K562 (cell line): ENCODE results near the gene TSKS. TPM values are rescaled to one million over a fixed set of nuclear protein-coding genes. Genes with fewer than 3 reads are reported as not detected.

ENCODE experiments used
- ARID1B ChIP-seq: fragments of 450-650 bp; IDR thresholded peaks from 2 replicates; pipeline ENCODE4 v1.6.1; 2016; ENCODE audit warnings: antibody characterized with exemption, mild to moderate bottlenecking, inconsistent platforms
- CHCHD3 ChIP-seq: fragments of 250-450 bp; sonication (Bioruptor Pico); IDR thresholded peaks from 2 replicates; pipeline ENCODE4 v2.1.2; 2022; ENCODE audit warnings: mild to moderate bottlenecking
- CHD1 ChIP-seq: fragments of 200-600 bp; sonication (generic); IDR thresholded peaks from one replicate; pipeline ENCODE4 v1.6.1; 2012; ENCODE audit warnings: mild to moderate bottlenecking, moderate library complexity, low read length, inconsistent platforms
- E2F3 ChIP-seq: fragments of 250-450 bp; sonication (Bioruptor Pico); IDR thresholded peaks from 2 replicates; pipeline ENCODE4 v1.4.0; 2020; ENCODE audit warnings: mild to moderate bottlenecking
- ETV5 ChIP-seq: sonication (generic); formaldehyde crosslinking; IDR thresholded peaks from 2 replicates; pipeline ENCODE4 v1.4.0; 2020; ENCODE audit warnings: low read depth, mild to moderate bottlenecking, missing genetic modification reagents
- FOXK1 ChIP-seq: sonication (generic); formaldehyde crosslinking; IDR thresholded peaks from 2 replicates; pipeline ENCODE4 v1.8.0; 2022; ENCODE audit warnings: missing genetic modification reagents, mild to moderate bottlenecking, borderline replicate concordance
- KDM4B ChIP-seq, 2 experiments: fragments of 450-650 bp in 1 of 2; sonication (generic) in 1 of 2; IDR thresholded peaks; 2 replicates each; pipeline ENCODE4 v1.6.1; 2016 to 2017; ENCODE audit warnings: borderline replicate concordance in 2 of 2, antibody characterized with exemption in 1 of 2, low read depth in 1 of 2, mild to moderate bottlenecking in 1 of 2
- MECOM ChIP-seq: fragments of 250-450 bp; sonication (Bioruptor Pico); IDR thresholded peaks from 2 replicates; pipeline ENCODE4 v1.8.0; 2022; ENCODE audit warnings: inconsistent platforms
- MTF1 ChIP-seq: fragments of 250-450 bp; sonication (Bioruptor Pico); IDR thresholded peaks from 2 replicates; pipeline ENCODE4 v1.9.0; 2021; ENCODE audit warnings: moderate library complexity, mild to moderate bottlenecking, inconsistent platforms, borderline replicate concordance
- NONO ChIP-seq, 2 experiments: fragments of 200-400 bp in 1 of 2; fragments of 450-650 bp in 1 of 2; formaldehyde crosslinking in 1 of 2; IDR thresholded peaks; 2 replicates each; pipeline ENCODE4 v1.6.1; 2017; ENCODE audit warnings: low read depth in 2 of 2, mild to moderate bottlenecking in 2 of 2, moderate library complexity in 2 of 2, low read length in 1 of 2
- PHF8 ChIP-seq: fragments of 200-600 bp; sonication (generic); IDR thresholded peaks from 2 replicates; pipeline ENCODE4 v1.6.1; 2012; ENCODE audit warnings: mixed run types, mild to moderate bottlenecking, inconsistent platforms, low read length, moderate library complexity, borderline replicate concordance
- POLR2AphosphoS2 ChIP-seq: IDR thresholded peaks from 2 replicates; pipeline ENCODE4 v1.6.1; 2012; ENCODE audit warnings: low read length, improper control_type of control experiment
- POLR2B ChIP-seq: fragments of 450-650 bp; IDR thresholded peaks from 2 replicates; pipeline ENCODE4 v1.6.1; 2018; ENCODE audit warnings: low read depth; ENCODE audit not compliant: partially characterized antibody
- RB1 ChIP-seq: fragments of 450-650 bp; IDR thresholded peaks from 2 replicates; pipeline ENCODE4 v1.6.1; 2017; ENCODE audit warnings: low read depth, mild to moderate bottlenecking
- SMAD3 ChIP-seq: fragments of 450-650 bp; formaldehyde crosslinking; conservative IDR thresholded peaks from 2 replicates; pipeline ENCODE4 v1.4.0; 2020; ENCODE audit warnings: mild to moderate bottlenecking
- SMARCA5 ChIP-seq: fragments of 450-650 bp; IDR thresholded peaks from 2 replicates; pipeline ENCODE4 v1.6.1; 2016
- TRIM28 ChIP-seq: fragments of 450-650 bp; IDR thresholded peaks from 2 replicates; pipeline ENCODE4 v1.6.1; 2017
- YY1 ChIP-seq, 3 experiments: IDR thresholded peaks; 2 replicates each; pipeline ENCODE4 v1.6.1; 2011; ENCODE audit warnings: low read length in 2 of 3, mild to moderate bottlenecking in 2 of 3, moderate library complexity in 2 of 3, borderline replicate concordance in 1 of 3, control low read depth in 1 of 3, low read depth in 1 of 3; ENCODE audit not compliant: insufficient read depth in 3 of 3, insufficient replicate concordance in 2 of 3, control insufficient read depth in 1 of 3, insufficient read length in 1 of 3; ENCODE audit errors: extremely low read depth in 1 of 3
- ZBTB8A ChIP-seq: fragments of 450-650 bp; IDR thresholded peaks from 2 replicates; pipeline ENCODE4 v1.6.1; 2018; ENCODE audit warnings: mild to moderate bottlenecking, moderate library complexity; ENCODE audit not compliant: partially characterized antibody
- ZNF41 ChIP-seq: fragments of 250-450 bp; sonication (Bioruptor Pico); conservative IDR thresholded peaks from 2 replicates; pipeline ENCODE4 v1.4.0; 2020; ENCODE audit warnings: mild to moderate bottlenecking
- ZNF583 ChIP-seq: fragments of 250-450 bp; sonication (Bioruptor Pico); IDR thresholded peaks from 2 replicates; pipeline ENCODE4 v1.4.0; 2020
- polyA plus RNA-seq, 8 experiments: library from polyadenylated mRNA; depleted of rRNA in 4 of 8; stranded (reverse) in 5 of 8; unstranded in 3 of 8; fragments of >200 nt; fragmentation: Nextera tagmentation in 2 of 8; fragmentation: Illumina TruSeq in 1 of 8; extraction: Ambion mirVana in 2 of 8; extraction: Trizol in 1 of 8; gene quantifications; 2 replicates each; pipeline versions ENCODE4 v1.2.1 to v1.2.3, GENCODE V29; 2011 to 2014; ENCODE audit warnings: inconsistent platforms in 1 of 8, missing spikeins in 1 of 8
- total RNA-seq, 7 experiments: library from RNA; depleted of rRNA in 6 of 7; stranded (reverse); fragments of >200 nt in 6 of 7; fragmentation: Illumina TruSeq in 2 of 7; extraction: Trizol in 2 of 7; gene quantifications; 2 replicates each; pipeline versions ENCODE4 v1.2.1 to v1.2.3, GENCODE V29; 2011 to 2021; ENCODE audit warnings: low replicate concordance in 1 of 7
- TF ChIP-seq, protein P1 (sequence below), 2 experiments: IDR thresholded peaks; 2 replicates each; pipeline ENCODE4 v1.6.1; 2011; ENCODE audit warnings: borderline replicate concordance in 1 of 2, control low read depth in 1 of 2, low read depth in 1 of 2, low read length in 1 of 2, mild to moderate bottlenecking in 1 of 2, mixed read lengths in 1 of 2, moderate library complexity in 1 of 2; ENCODE audit not compliant: insufficient read depth in 1 of 2, insufficient read length in 1 of 2, poor library complexity in 1 of 2, severe bottlenecking in 1 of 2; ENCODE audit errors: extremely low read depth in 1 of 2
- TF ChIP-seq, protein P2 (sequence below): fragments of 250-450 bp; sonication (Bioruptor Pico); IDR thresholded peaks from 2 replicates; pipeline ENCODE4 v1.5.0; 2021; ENCODE audit warnings: mild to moderate bottlenecking, borderline replicate concordance
- TF ChIP-seq, protein P3 (sequence below): sonication (generic); IDR thresholded peaks from 2 replicates; pipeline ENCODE4 v1.6.1; 2016
- TF ChIP-seq, protein P4 (sequence below): sonication (generic); formaldehyde crosslinking; IDR thresholded peaks from 2 replicates; pipeline ENCODE4 v1.9.0; 2022; ENCODE audit warnings: mild to moderate bottlenecking, missing genetic modification reagents

The TSKS gene
- total and polyA plus RNA-seq, 9 of the 15 experiments (the other 6 are each of a cell fraction or from before 2014, with no cell fraction given): 0.14 to 4.5 (median 0.80) TPM

DNA sequence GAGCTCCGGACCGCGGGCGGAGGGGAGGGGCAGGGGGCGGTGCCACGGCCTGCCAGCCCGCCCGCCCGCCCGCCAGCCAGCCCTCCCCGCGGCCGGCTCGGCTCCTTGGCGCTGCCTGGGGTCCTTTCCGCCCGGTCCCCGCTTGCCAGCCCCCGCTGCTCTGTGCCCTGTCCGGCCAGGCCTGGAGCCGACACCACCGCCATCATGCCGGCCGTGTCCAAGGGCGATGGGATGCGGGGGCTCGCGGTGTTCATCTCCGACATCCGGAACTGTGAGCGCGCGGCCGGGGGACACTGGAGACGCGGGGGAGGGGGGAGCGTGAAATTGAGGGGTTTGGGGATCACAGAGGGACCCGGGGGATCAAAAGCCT lies 3.8 kb upstream of the TSKS start, which contains the start of gene AP2A1 (continued):
- TF ChIP-seq PHF8: peak; percentile 68; the same call in 1 of the 2 replicates
- TF ChIP-seq TRIM28: no peak
- no peak for TF ChIP-seq CHD1
- TF ChIP-seq MTF1: no peak
- TF ChIP-seq, protein P1, sequence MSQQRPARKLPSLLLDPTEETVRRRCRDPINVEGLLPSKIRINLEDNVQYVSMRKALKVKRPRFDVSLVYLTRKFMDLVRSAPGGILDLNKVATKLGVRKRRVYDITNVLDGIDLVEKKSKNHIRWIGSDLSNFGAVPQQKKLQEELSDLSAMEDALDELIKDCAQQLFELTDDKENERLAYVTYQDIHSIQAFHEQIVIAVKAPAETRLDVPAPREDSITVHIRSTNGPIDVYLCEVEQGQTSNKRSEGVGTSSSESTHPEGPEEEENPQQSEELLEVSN (IDR thresholded peaks at IDR 0.05; ENCODE audit: borderline replicate concordance in 1 of 2, extremely low read depth in 1 of 2, insufficient read depth in 1 of 2, insufficient read length in 1 of 2, low read depth in 1 of 2, low read length in 1 of 2, poor library complexity in 1 of 2, severe bottlenecking in 1 of 2): no peak
- peak in 1 of 3 experiments; percentile 31 for TF ChIP-seq YY1 (IDR thresholded peaks at IDR 0.05; ENCODE audit: borderline replicate concordance in 1 of 3, control insufficient read depth in 1 of 3, extremely low read depth in 1 of 3, insufficient read depth in 3 of 3, insufficient read length in 1 of 3, insufficient replicate concordance in 2 of 3, low read depth in 1 of 3, low read length in 2 of 3)
- TF ChIP-seq, protein P2, sequence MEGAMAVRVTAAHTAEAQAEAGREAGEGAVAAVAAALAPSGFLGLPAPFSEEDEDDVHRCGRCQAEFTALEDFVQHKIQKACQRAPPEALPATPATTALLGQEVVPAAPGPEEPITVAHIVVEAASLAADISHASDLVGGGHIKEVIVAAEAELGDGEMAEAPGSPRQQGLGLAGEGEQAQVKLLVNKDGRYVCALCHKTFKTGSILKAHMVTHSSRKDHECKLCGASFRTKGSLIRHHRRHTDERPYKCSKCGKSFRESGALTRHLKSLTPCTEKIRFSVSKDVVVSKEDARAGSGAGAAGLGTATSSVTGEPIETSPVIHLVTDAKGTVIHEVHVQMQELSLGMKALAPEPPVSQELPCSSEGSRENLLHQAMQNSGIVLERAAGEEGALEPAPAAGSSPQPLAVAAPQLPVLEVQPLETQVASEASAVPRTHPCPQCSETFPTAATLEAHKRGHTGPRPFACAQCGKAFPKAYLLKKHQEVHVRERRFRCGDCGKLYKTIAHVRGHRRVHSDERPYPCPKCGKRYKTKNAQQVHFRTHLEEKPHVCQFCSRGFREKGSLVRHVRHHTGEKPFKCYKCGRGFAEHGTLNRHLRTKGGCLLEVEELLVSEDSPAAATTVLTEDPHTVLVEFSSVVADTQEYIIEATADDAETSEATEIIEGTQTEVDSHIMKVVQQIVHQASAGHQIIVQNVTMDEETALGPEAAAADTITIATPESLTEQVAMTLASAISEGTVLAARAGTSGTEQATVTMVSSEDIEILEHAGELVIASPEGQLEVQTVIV (CRISPR knock-in tag): no peak
- no peak for TF ChIP-seq ZNF583 (CRISPR knock-in tag)
- TF ChIP-seq SMARCA5: no peak
- TF ChIP-seq E2F3: no peak
- no peak for TF ChIP-seq POLR2B
- TF ChIP-seq ARID1B: no peak
- TF ChIP-seq, protein P3, sequence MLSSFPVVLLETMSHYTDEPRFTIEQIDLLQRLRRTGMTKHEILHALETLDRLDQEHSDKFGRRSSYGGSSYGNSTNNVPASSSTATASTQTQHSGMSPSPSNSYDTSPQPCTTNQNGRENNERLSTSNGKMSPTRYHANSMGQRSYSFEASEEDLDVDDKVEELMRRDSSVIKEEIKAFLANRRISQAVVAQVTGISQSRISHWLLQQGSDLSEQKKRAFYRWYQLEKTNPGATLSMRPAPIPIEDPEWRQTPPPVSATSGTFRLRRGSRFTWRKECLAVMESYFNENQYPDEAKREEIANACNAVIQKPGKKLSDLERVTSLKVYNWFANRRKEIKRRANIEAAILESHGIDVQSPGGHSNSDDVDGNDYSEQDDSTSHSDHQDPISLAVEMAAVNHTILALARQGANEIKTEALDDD: no peak
- no peak for TF ChIP-seq FOXK1 (CRISPR knock-in tag)
- TF ChIP-seq SMAD3: no peak
- TF ChIP-seq, protein P4, sequence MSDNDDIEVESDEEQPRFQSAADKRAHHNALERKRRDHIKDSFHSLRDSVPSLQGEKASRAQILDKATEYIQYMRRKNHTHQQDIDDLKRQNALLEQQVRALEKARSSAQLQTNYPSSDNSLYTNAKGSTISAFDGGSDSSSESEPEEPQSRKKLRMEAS: no peak
- TF ChIP-seq ETV5 (CRISPR knock-in tag): no peak
- TF ChIP-seq RB1: peak; percentile 86; the same call in 1 of the 2 replicates
- TF ChIP-seq POLR2AphosphoS2: no peak
- TF ChIP-seq ZBTB8A: no peak
- no peak for TF ChIP-seq KDM4B (IDR thresholded peaks at IDR 0.05; ENCODE audit: borderline replicate concordance in 2 of 2, low read depth in 1 of 2)
- no peak for TF ChIP-seq MECOM (CRISPR knock-in tag)
- TF ChIP-seq NONO (IDR thresholded peaks at IDR 0.05; ENCODE audit: low read depth in 2 of 2, low read length in 1 of 2): 0 out of 4 replicates have a peak, but pooled peaks of 1 of the 2 experiments have one; percentile 26
- TF ChIP-seq CHCHD3: no peak
- TF ChIP-seq ZNF41: no peak
